Measurements from ENCODE around the gene SH2D3A. TPM values are rescaled to one million over a fixed set of nuclear protein-coding genes. Genes with fewer than 3 reads are reported as not detected.

The SH2D3A gene
- 10 to 100 TPM; 52.4 to 77.2 (median 66.8) TPM for total RNA-seq

- peak within 1 kb of the TSS; percentile 45 for H3K4me3 ChIP-seq
- no peaks in the 10 kb centered on the region for H3K9me3 ChIP-seq
- peak within 1 kb of the TSS; percentile 82 for H3K27ac ChIP-seq
- peak; percentile 91 to 92 for DNase-seq (ENCODE audit: low spot score in 2 of 2)
- no peaks in the 10 kb centered on the region for H3K36me3 ChIP-seq
- TF ChIP-seq POLR2AphosphoS5 (IDR thresholded peaks at IDR 0.05) (no peak), POLR2A (IDR thresholded peaks at IDR 0.05) (no peak), EP300 (IDR thresholded peaks at IDR 0.05) (no peak)
- TF ChIP-seq, protein P1, sequence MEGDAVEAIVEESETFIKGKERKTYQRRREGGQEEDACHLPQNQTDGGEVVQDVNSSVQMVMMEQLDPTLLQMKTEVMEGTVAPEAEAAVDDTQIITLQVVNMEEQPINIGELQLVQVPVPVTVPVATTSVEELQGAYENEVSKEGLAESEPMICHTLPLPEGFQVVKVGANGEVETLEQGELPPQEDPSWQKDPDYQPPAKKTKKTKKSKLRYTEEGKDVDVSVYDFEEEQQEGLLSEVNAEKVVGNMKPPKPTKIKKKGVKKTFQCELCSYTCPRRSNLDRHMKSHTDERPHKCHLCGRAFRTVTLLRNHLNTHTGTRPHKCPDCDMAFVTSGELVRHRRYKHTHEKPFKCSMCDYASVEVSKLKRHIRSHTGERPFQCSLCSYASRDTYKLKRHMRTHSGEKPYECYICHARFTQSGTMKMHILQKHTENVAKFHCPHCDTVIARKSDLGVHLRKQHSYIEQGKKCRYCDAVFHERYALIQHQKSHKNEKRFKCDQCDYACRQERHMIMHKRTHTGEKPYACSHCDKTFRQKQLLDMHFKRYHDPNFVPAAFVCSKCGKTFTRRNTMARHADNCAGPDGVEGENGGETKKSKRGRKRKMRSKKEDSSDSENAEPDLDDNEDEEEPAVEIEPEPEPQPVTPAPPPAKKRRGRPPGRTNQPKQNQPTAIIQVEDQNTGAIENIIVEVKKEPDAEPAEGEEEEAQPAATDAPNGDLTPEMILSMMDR (IDR thresholded peaks at IDR 0.05): no peak
- no peaks in the 10 kb centered on the region for H3K27me3 ChIP-seq
- whole genome bisulfite sequencing: 3% methylated on average over 35 of the region's 47 CpGs
- H3K4me1 ChIP-seq: peaks cover 30% of the 10 kb centered on the region
Observed at GRCh38 chr19:6767357-6768235, at the start of gene SH2D3A. TSS of gene SH2D3A (minus strand) at chr19:6767435. CDS start at chr19:6763748, 3,687 bp downstream.

DNA sequence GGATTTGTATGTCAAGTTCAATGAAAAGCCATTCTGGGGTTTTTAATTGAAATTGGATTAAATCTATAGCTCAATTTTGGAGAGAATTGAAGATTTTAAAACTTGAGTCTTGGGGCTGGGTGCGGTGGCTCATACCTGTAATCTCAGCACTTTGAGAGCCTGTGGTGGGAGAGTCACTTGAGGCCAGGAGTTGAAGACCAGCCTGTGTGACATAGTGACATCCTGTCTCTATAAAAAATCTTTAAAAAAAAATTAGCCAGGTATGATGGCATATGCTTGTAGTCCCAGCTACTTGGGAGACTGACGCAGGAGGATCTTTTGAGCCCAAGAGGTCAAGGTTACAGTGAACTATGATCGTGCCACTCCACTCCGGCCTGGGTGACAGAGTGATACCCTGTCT lies 46.4 kb upstream of the SH2D3A start:
- WGBS: 83% methylated on average over 4 of the region's 4 CpGs
- Histone ChIP-seq H3K27ac (no peak overlapping the region), H3K36me3 (no peaks in the 10 kb centered on the region), H3K4me1 (no peaks in the 10 kb centered on the region), H3K27me3 (no peaks in the 10 kb centered on the region), H3K4me3 (no peak overlapping the region), H3K9me3 (no peaks in the 10 kb centered on the region)
- no peak for DNase-seq (ENCODE audit: low spot score in 2 of 2)
- TF ChIP-seq EP300 (IDR thresholded peaks at IDR 0.05) (no peak), POLR2A (IDR thresholded peaks at IDR 0.05) (no peak), POLR2AphosphoS5 (IDR thresholded peaks at IDR 0.05) (no peak)
- TF ChIP-seq, protein P1 (IDR thresholded peaks at IDR 0.05): no peak

GRCh38 chr19:6812612-6813011 lies 45.4 kb upstream of the SH2D3A start:
- 88% methylated on average over 2 of the region's 2 CpGs for WGBS

GRCh38 chr19:6811906-6812305 lies 44.7 kb upstream of the SH2D3A start:
- no peaks in the 10 kb centered on the region for H3K4me1 ChIP-seq

More at GRCh38 chr19:6812612-6813011, 45.4 kb upstream of the SH2D3A start:
- Histone ChIP-seq H3K4me1 (no peaks in the 10 kb centered on the region), H3K27me3 (no peaks in the 10 kb centered on the region), H3K4me3 (no peak overlapping the region), H3K27ac (no peak overlapping the region), H3K36me3 (no peaks in the 10 kb centered on the region), H3K9me3 (no peaks in the 10 kb centered on the region)
- DNase-seq (ENCODE audit: low spot score in 2 of 2): no peak
- no peak for TF ChIP-seq POLR2AphosphoS5 (IDR thresholded peaks at IDR 0.05)
- TF ChIP-seq, protein P1 (IDR thresholded peaks at IDR 0.05): no peak
- no peak for TF ChIP-seq EP300 (IDR thresholded peaks at IDR 0.05)
- no peak for TF ChIP-seq POLR2A (IDR thresholded peaks at IDR 0.05)

GRCh38 chr19:6811378-6811777 lies 44.1 kb upstream of the SH2D3A start:
- no peak for TF ChIP-seq POLR2A (IDR thresholded peaks at IDR 0.05)
- TF ChIP-seq POLR2AphosphoS5 (IDR thresholded peaks at IDR 0.05): no peak
- TF ChIP-seq, protein P1 (IDR thresholded peaks at IDR 0.05): no peak
- TF ChIP-seq EP300 (IDR thresholded peaks at IDR 0.05): no peak
- no peak for DNase-seq (ENCODE audit: low spot score in 2 of 2)
- no peaks in the 10 kb centered on the region for H3K9me3 ChIP-seq
- H3K4me1 ChIP-seq: no peaks in the 10 kb centered on the region
- no peak overlapping the region for H3K4me3 ChIP-seq
- 74% methylated on average over 3 of the region's 3 CpGs for WGBS
- no peaks in the 10 kb centered on the region for H3K36me3 ChIP-seq
- no peak overlapping the region for H3K27ac ChIP-seq
- no peaks in the 10 kb centered on the region for H3K27me3 ChIP-seq

More at GRCh38 chr19:6811906-6812305, 44.7 kb upstream of the SH2D3A start:
- H3K36me3 ChIP-seq: no peaks in the 10 kb centered on the region
- 44% methylated on average over 2 of the region's 2 CpGs for WGBS
- no peak overlapping the region for H3K27ac ChIP-seq
- H3K4me3 ChIP-seq: no peak overlapping the region
- no peaks in the 10 kb centered on the region for H3K27me3 ChIP-seq
- H3K9me3 ChIP-seq: no peaks in the 10 kb centered on the region
- DNase-seq (ENCODE audit: low spot score in 2 of 2): no peak
- no peak for TF ChIP-seq POLR2AphosphoS5 (IDR thresholded peaks at IDR 0.05)
- no peak for TF ChIP-seq EP300 (IDR thresholded peaks at IDR 0.05)
- no peak for TF ChIP-seq POLR2A (IDR thresholded peaks at IDR 0.05)
- TF ChIP-seq, protein P1 (IDR thresholded peaks at IDR 0.05): no peak
